Measurements from ENCODE around the gene SYT1.
"Not testable (repeated sequence)": the region's sequence is repeated elsewhere in the genome, so short reads cannot be mapped to it uniquely, and the experiment has no call there.

Gene SYT1

DNA sequence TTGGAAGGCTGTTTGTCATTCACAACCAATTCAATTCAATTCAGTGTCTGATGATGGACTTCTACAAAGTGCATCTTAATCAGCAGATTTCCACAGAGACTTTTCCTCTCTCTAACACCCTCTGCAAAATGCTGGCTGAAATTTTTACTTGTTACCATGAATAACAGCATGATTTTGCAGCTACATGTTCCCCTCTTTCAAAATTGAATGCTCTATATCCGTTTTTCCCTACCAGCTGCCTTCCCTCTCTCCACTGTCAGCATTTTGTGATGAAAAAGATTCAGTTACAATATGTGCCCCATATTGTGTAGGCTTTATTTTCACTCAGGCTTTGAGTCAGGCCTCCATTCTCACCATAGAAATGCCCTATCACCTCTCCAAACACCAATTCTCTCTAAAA, 334.6 kb downstream of the SYT1 start:
- FAIRE-seq: no peak
- no peak for DNase-seq (ENCODE audit: insufficient read length)
- TF ChIP-seq POLR2AphosphoS5 (IDR thresholded peaks at IDR 0.05; ENCODE audit: low read depth, low read length) (no peak), TAF1 (IDR thresholded peaks at IDR 0.05; ENCODE audit: borderline replicate concordance, low read depth, low read length) (no peak), POLR2A (IDR thresholded peaks at IDR 0.05; ENCODE audit: low read depth, low read length) (no peak)

DNA sequence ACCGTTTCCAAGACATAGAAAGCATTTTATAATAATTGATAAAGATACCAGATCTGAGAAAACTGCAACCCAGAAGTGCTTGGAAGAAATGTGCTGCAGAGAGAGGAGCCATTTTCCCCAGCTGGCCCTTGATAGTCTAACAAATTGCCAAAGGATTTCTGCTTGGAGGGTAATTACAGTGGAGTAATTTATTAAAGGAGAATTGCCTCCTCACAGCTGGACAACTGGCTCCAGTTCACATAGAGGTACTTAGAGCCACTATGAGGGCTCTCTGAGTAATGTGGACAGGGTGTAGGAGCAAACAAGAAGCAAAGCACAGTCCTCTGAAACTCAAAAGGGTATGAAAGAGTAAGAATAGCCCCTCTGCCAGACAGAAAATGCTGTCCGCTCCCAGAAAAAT, 335.6 kb downstream of the SYT1 start:
- FAIRE-seq (no peak), DNase-seq (ENCODE audit: insufficient read length) (no peak)
- TF ChIP-seq POLR2A (IDR thresholded peaks at IDR 0.05; ENCODE audit: low read depth, low read length): no peak
- TF ChIP-seq TAF1 (IDR thresholded peaks at IDR 0.05; ENCODE audit: borderline replicate concordance, low read depth, low read length): no peak
- no peak for TF ChIP-seq POLR2AphosphoS5 (IDR thresholded peaks at IDR 0.05; ENCODE audit: low read depth, low read length)

DNA sequence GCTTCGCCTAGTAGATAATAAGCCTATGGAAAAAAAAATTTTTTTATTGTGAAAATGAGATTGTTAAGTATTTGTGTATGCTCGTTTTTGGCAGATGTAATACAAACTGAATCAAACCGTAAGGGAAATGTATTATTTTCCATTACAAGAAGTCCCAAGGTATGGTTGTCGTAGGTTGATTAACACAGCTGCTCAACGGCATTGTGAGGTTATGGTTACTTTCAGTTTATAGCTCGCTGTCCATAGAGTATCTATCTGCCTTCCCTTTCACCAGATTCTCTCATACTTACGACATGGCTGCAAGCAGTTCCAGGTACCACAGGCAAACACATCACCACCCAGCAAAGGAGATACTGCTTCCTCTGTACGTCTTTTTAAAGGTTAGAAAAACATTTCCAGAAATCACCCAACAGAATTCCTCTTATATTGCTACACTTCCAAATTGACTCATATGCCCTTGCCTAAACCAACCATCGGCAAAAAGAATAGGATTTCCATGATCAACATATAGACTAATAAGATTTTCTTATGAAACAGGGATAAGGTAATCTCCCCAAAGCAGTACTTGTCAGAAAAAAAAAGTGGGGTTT, 338.6 kb downstream of the SYT1 start:
- DNase-seq (ENCODE audit: insufficient read length) (no peak), FAIRE-seq (peak; percentile 17)
- no peak for TF ChIP-seq POLR2A (IDR thresholded peaks at IDR 0.05; ENCODE audit: low read depth, low read length)
- no peak for TF ChIP-seq TAF1 (IDR thresholded peaks at IDR 0.05; ENCODE audit: borderline replicate concordance, low read depth, low read length)
- no peak for TF ChIP-seq POLR2AphosphoS5 (IDR thresholded peaks at IDR 0.05; ENCODE audit: low read depth, low read length)

DNA sequence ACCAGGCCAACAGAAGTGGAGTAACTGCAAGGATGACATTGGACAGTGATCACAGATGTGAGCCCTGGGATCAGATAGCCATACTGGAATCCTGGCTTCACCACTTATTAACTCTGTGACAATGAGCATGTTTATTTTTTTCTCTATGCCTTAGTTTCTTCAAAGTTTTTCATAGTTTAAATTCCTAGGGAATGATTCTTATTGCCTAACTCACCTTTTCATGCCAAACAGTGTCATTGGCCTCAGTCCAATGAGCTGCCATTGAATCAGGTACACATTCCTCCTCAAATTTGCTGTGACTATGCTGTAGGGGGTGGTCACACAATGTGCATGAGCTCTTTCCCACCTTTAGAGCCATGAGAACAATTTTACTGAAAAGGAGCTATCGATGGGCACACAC, 342.3 kb downstream of the SYT1 start:
- no peak for FAIRE-seq
- no peak for DNase-seq (ENCODE audit: insufficient read length)
- no peak for TF ChIP-seq POLR2AphosphoS5 (IDR thresholded peaks at IDR 0.05; ENCODE audit: low read depth, low read length)
- TF ChIP-seq POLR2A (IDR thresholded peaks at IDR 0.05; ENCODE audit: low read depth, low read length): no peak
- TF ChIP-seq TAF1 (IDR thresholded peaks at IDR 0.05; ENCODE audit: borderline replicate concordance, low read depth, low read length): no peak

DNA sequence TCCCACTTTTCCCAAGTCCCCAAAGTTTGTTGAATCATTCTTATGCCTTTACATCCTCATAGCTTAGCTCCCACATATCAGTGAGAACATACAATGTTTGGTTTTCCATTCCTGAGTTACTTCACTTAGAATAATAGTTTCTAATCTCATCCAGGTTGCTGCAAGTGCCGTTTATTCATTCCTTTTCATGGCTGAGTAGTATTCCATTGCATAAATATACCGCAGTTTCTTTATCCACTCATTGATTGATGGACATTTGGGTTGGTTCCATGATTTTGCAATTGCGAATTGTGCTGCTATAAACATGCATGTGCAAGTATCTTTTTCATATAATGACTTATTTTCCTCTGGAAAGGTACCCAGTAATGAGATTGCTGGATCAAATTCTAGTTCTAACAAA, 345.8 kb downstream of the SYT1 start:
- DNase-seq (ENCODE audit: insufficient read length); FAIRE-seq: not testable (repeated sequence)

DNA sequence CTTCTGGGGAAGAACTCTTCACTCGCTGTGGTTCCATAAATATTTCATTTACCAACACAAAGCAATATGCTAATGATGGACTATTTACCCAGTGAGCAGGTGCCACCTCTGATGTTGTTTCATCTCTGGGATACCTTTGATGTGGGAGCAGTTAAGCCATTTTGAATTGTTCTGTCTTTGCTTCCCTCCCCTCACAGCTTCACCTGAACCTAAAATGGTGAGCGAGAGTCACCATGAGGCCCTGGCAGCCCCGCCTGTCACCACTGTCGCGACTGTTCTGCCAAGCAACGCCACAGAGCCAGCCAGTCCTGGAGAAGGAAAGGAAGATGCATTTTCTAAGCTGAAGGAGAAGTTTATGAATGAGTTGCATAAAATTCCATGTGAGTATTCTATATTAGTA, 352.7 kb downstream of the SYT1 start:
- FAIRE-seq (no peak), DNase-seq (ENCODE audit: insufficient read length) (no peak)
- TF ChIP-seq POLR2AphosphoS5 (IDR thresholded peaks at IDR 0.05; ENCODE audit: low read depth, low read length) (no peak), POLR2A (IDR thresholded peaks at IDR 0.05; ENCODE audit: low read depth, low read length) (no peak), TAF1 (IDR thresholded peaks at IDR 0.05; ENCODE audit: borderline replicate concordance, low read depth, low read length) (no peak)

DNA sequence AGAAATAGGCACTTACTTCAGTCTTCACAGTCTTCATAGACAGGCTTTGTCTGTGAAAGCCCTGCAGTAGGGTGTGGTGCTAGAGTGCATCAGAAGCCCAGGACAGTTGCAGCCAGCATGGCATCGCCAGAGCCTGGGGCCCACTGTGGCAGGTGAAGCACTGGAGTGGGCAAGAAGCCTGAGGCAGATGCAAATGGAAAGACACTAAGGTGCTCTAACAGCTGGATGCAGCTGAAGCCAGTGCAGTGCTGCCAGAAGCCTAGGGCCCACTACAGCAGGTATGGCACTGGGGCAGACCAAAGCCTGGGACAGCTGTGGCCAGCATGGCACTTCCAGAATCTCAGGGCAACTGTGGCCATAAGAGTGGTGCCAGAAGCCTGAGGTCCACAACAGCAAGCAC, 358.6 kb downstream of the SYT1 start:
- DNase-seq (ENCODE audit: insufficient read length) (no peak), FAIRE-seq (no peak)
- TF ChIP-seq POLR2A (IDR thresholded peaks at IDR 0.05; ENCODE audit: low read depth, low read length): no peak
- TF ChIP-seq POLR2AphosphoS5 (IDR thresholded peaks at IDR 0.05; ENCODE audit: low read depth, low read length): no peak
- no peak for TF ChIP-seq TAF1 (IDR thresholded peaks at IDR 0.05; ENCODE audit: borderline replicate concordance, low read depth, low read length)

DNA sequence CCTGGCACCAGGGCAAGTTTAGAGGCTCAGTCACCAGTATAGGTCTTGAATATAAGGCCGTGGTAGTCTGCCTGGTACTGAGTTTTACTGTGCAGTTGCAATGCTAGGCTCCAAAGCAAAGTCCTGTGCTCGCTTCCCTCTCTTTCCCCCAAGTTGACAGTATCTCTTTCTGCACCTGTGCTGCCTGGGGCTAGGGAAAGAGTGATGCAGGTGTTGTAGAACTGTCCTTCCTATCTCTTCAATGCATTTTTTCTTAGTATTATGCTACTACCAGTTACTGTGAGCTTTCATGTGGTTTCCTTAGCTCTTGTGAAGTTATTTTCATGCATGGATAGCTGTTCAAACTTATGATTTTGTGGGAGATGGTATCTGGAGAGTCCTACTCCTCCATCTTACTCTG, 359.2 kb downstream of the SYT1 start:
- TF ChIP-seq POLR2AphosphoS5 (IDR thresholded peaks at IDR 0.05; ENCODE audit: low read depth, low read length): no peak
- no peak for TF ChIP-seq TAF1 (IDR thresholded peaks at IDR 0.05; ENCODE audit: borderline replicate concordance, low read depth, low read length)
- TF ChIP-seq POLR2A (IDR thresholded peaks at IDR 0.05; ENCODE audit: low read depth, low read length): no peak
- FAIRE-seq: no peak

DNA sequence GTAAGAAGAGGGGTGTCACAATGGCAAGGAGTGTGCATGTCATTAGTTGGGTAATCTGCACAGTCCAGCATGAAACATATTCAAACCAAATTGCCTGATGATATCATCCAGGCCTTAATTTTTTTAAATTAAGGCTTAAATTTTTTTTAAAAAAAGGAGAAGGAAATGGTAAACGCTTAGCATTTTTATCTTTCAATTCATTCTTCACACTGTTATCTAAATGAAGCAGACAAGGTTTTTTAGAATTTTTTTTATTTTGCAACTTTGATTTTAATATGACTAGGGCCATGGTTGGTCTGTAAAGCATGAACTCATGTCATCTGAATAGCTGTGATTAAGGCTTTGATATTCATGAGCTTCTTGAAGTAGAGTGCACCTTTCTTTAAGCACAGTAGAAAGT, 362.5 kb downstream of the SYT1 start:
- FAIRE-seq: no peak
- no peak for TF ChIP-seq POLR2A (IDR thresholded peaks at IDR 0.05; ENCODE audit: low read depth, low read length)
- no peak for TF ChIP-seq POLR2AphosphoS5 (IDR thresholded peaks at IDR 0.05; ENCODE audit: low read depth, low read length)
- TF ChIP-seq TAF1 (IDR thresholded peaks at IDR 0.05; ENCODE audit: borderline replicate concordance, low read depth, low read length): no peak
- DNase-seq (ENCODE audit: insufficient read length): no peak

More for the DNA sequence above, 359.2 kb downstream of the SYT1 start:
- no peak for DNase-seq (ENCODE audit: insufficient read length)

DNA sequence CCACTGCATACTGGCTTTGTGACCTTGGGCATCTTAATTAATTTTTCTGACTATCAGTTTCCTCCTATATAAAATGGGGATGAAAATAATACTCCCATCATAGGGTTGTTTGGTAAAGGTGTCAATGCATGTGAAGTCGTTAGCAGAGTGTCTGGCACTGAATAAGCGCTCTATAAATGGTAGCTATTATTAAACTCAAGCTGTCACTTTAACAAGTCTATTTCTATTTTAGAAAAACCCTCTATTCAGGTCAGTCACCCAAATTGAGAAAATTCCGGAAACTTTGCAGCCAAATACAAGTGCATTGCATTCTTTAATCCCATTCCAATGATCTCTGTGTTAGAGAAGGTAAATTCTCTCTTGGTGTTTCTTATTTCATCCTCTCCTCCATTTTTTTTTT, 363.1 kb downstream of the SYT1 start:
- no peak for FAIRE-seq
- TF ChIP-seq POLR2AphosphoS5 (IDR thresholded peaks at IDR 0.05; ENCODE audit: low read depth, low read length): no peak
- TF ChIP-seq TAF1 (IDR thresholded peaks at IDR 0.05; ENCODE audit: borderline replicate concordance, low read depth, low read length): no peak
- no peak for TF ChIP-seq POLR2A (IDR thresholded peaks at IDR 0.05; ENCODE audit: low read depth, low read length)
- no peak for DNase-seq (ENCODE audit: insufficient read length)

DNA sequence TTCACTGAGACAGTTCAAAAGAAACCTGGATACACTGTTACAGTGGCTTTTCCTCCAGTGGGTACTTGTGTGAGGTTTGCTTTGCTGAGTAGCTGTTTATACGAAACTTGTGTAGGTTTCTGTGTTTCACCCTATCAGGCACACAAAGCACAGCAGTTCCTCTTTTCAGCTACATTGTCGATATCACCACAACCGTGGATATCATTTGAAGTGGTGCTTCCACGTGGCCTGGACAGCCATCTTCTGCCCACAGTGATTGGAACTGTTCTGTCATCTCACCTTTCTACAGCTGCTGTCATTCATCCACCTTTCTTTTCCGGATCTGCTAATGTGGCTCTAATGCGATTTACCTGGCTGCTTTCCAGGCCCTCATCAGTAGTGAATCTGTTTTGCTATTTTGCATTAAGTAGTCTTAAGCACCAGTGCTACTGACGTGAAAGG, 368.8 kb downstream of the SYT1 start:
- DNase-seq (ENCODE audit: insufficient read length): no peak
- no peak for FAIRE-seq
- no peak for TF ChIP-seq POLR2AphosphoS5 (IDR thresholded peaks at IDR 0.05; ENCODE audit: low read depth, low read length)
- no peak for TF ChIP-seq TAF1 (IDR thresholded peaks at IDR 0.05; ENCODE audit: borderline replicate concordance, low read depth, low read length)
- no peak for TF ChIP-seq POLR2A (IDR thresholded peaks at IDR 0.05; ENCODE audit: low read depth, low read length)

DNA sequence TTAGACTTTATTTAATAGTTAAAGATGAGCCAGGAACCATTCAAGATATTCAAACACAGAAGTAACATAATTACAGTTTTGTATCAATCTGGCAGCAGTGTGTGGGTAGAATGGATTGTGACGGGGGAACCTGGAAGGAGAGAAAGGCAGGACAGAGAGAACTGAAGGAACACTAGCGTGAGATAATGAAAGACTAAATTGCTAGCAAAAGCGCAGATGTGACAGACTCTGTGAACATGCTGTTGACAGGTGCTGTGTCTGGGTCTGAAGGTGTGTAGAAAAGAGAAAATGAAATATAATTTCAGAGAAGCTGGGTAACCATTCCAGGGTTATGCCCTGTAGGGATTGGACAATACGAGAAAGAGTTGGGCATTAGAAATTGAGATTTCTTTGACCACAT, 372.3 kb downstream of the SYT1 start:
- TF ChIP-seq POLR2AphosphoS5 (IDR thresholded peaks at IDR 0.05; ENCODE audit: low read depth, low read length) (no peak), POLR2A (IDR thresholded peaks at IDR 0.05; ENCODE audit: low read depth, low read length) (no peak), TAF1 (IDR thresholded peaks at IDR 0.05; ENCODE audit: borderline replicate concordance, low read depth, low read length) (no peak)
- DNase-seq (ENCODE audit: insufficient read length) (no peak), FAIRE-seq (no peak)

DNA sequence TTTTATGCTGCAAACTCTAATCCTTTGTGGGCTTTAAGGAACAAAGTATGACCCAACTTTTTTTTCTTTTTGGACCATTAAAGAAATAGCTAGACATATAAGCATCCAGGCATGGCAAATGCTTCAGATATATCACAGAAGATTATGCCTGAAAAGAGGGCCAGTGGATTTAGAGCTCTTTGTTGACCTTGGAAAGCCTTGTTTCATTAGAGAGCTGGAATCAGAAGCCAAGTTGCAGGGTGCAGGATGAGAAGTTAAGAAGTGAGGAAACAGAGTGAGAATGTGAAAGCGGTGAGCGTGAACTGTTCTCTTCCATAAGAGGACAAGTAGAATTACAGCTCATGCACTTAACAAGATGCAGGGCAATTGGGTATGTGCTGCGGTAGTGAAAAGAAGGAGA, 373.7 kb downstream of the SYT1 start:
- FAIRE-seq: no peak
- TF ChIP-seq TAF1 (IDR thresholded peaks at IDR 0.05; ENCODE audit: borderline replicate concordance, low read depth, low read length): no peak

More for the DNA sequence above, 373.7 kb downstream of the SYT1 start:
- no peak for DNase-seq (ENCODE audit: insufficient read length)

Measured in GM12892 (cell line).